ENCODE results near the gene DOCK1. TPM values are rescaled to one million over a fixed set of nuclear protein-coding genes. Genes with fewer than 3 reads are reported as not detected.

Gene DOCK1
- polyA plus RNA-seq, 1 of the 3 experiments (the other 2 are of a cell fraction): 15.5 TPM

- Histone ChIP-seq H3K9me2 (no peaks in the 10 kb centered on the region), H3K27me3 (ENCODE audit: insufficient read depth) (no peaks in the 10 kb centered on the region), H4K20me1 (ENCODE audit: insufficient read depth) (no peaks in the 10 kb centered on the region), H3K4me1 (ENCODE audit: control insufficient read depth in 1 of 2, insufficient read depth in 2 of 2, low read depth in 1 of 2, low read length in 1 of 2) (no peaks in the 10 kb centered on the region), H3K9me3 (no peaks in the 10 kb centered on the region), H3K4me3 (ENCODE audit: low read depth in 2 of 2, low read length in 1 of 2) (no peak overlapping the region), H3K9ac (no peak overlapping the region), H3F3A (replicated peaks; ENCODE audit: insufficient read depth) (no peaks in the 10 kb centered on the region), H3K27ac (ENCODE audit: low read depth in 2 of 2, low read length in 1 of 2) (no peak overlapping the region), H2AFZ (ENCODE audit: low read depth) (no peak overlapping the region), H3K36me3 (replicated peaks in 1 of 2; ENCODE audit: control insufficient read depth in 1 of 2, insufficient read depth in 2 of 2, low read length in 1 of 2) (no peaks in the 10 kb centered on the region), H3K79me2 (ENCODE audit: insufficient read depth) (no peaks in the 10 kb centered on the region), H3K4me2 (no peak overlapping the region)
- TF ChIP-seq GABPA (IDR thresholded peaks at IDR 0.05; ENCODE audit: low read depth) (no peak), NRF1 (IDR thresholded peaks at IDR 0.05; ENCODE audit: low read depth, low read length) (no peak), JUND (IDR thresholded peaks at IDR 0.05) (no peak), EP300 (IDR thresholded peaks at IDR 0.05; ENCODE audit: borderline replicate concordance in 1 of 2, low read depth in 1 of 2, low read length in 1 of 2) (no peak), REST (IDR thresholded peaks at IDR 0.05; ENCODE audit: low read depth, low read length) (no peak), CHD2 (IDR thresholded peaks at IDR 0.05; ENCODE audit: low read length, partially characterized antibody) (no peak), RFX5 (IDR thresholded peaks at IDR 0.05; ENCODE audit: low read length) (no peak), RCOR1 (IDR thresholded peaks at IDR 0.05; ENCODE audit: low read length) (no peak)
- POLR2A ChIA-PET: no interaction called here
- no peak for DNase-seq
- CTCF ChIA-PET: interaction anchor here (1.3 kb wide), 1 partner anchor 58 kb away, joined by 3 read pairs; no protein-coding TSS in a partner anchor
- 96% methylated on average over 6 of the region's 6 CpGs for WGBS (ENCODE audit: low lambda C conversion rate)
These were observed 391.5 kb downstream of the DOCK1 start for GRCh38 chr10:127296696-127297095.

- Histone ChIP-seq H4K20me1 (ENCODE audit: insufficient read depth) (no peaks in the 10 kb centered on the region), H3K9ac (no peak overlapping the region), H3K36me3 (replicated peaks in 1 of 2; ENCODE audit: control insufficient read depth in 1 of 2, insufficient read depth in 2 of 2, low read length in 1 of 2) (no peaks in the 10 kb centered on the region), H3F3A (replicated peaks; ENCODE audit: insufficient read depth) (no peaks in the 10 kb centered on the region), H3K4me3 (ENCODE audit: low read depth in 2 of 2, low read length in 1 of 2) (no peak overlapping the region), H3K79me2 (ENCODE audit: insufficient read depth) (no peaks in the 10 kb centered on the region), H3K9me2 (no peaks in the 10 kb centered on the region), H2AFZ (ENCODE audit: low read depth) (no peak overlapping the region), H3K9me3 (no peaks in the 10 kb centered on the region), H3K27ac (ENCODE audit: low read depth in 2 of 2, low read length in 1 of 2) (no peak overlapping the region), H3K4me2 (no peak overlapping the region), H3K4me1 (ENCODE audit: control insufficient read depth in 1 of 2, insufficient read depth in 2 of 2, low read depth in 1 of 2, low read length in 1 of 2) (no peaks in the 10 kb centered on the region), H3K27me3 (ENCODE audit: insufficient read depth) (no peaks in the 10 kb centered on the region)
- DNase-seq: no peak
- POLR2A ChIA-PET: no interaction called here
- 92% methylated on average over 4 of the region's 4 CpGs for WGBS (ENCODE audit: low lambda C conversion rate)
- CTCF ChIA-PET: interaction anchor here (0.6 to 1.2 kb wide), 2 partner anchors 19 to 52 kb away, joined by 3 read pairs; no protein-coding TSS in a partner anchor
- no peak for TF ChIP-seq SIN3A (IDR thresholded peaks at IDR 0.05; ENCODE audit: borderline replicate concordance, low read depth, low read length)
- no peak for TF ChIP-seq RFX5 (IDR thresholded peaks at IDR 0.05; ENCODE audit: low read length)
- no peak for TF ChIP-seq JUND (IDR thresholded peaks at IDR 0.05)
- no peak for TF ChIP-seq EZH2phosphoT487 (IDR thresholded peaks at IDR 0.05; ENCODE audit: borderline replicate concordance, low read depth)
- TF ChIP-seq PBX3 (IDR thresholded peaks at IDR 0.05): no peak
- TF ChIP-seq FOXM1 (IDR thresholded peaks at IDR 0.05; ENCODE audit: low read depth): no peak
- no peak for TF ChIP-seq MAX (IDR thresholded peaks at IDR 0.05; ENCODE audit: low read depth)
- no peak for TF ChIP-seq CTCF (IDR thresholded peaks at IDR 0.05)
- no peak for TF ChIP-seq RXRA (IDR thresholded peaks at IDR 0.05; ENCODE audit: borderline replicate concordance, low read depth)
- TF ChIP-seq IRF3 (IDR thresholded peaks at IDR 0.05; ENCODE audit: low read depth, low read length): no peak
- TF ChIP-seq RCOR1 (IDR thresholded peaks at IDR 0.05; ENCODE audit: low read length): no peak
- no peak for TF ChIP-seq MEF2A (IDR thresholded peaks at IDR 0.05; ENCODE audit: borderline replicate concordance, low read depth)
- TF ChIP-seq USF2 (IDR thresholded peaks at IDR 0.05; ENCODE audit: borderline replicate concordance, low read depth, low read length): no peak
These were observed 393.2 kb downstream of the DOCK1 start for GRCh38 chr10:127298381-127298780.

Data from SK-N-SH (cell line).